ENCODE measurements around the gene MCM9. TPM values are rescaled to one million over a fixed set of nuclear protein-coding genes. Genes with fewer than 3 reads are reported as not detected.

The MCM9 gene
- total and polyA plus RNA-seq, 2 of the 13 experiments (the other 11 are each of a cell fraction or from before 2014, with no cell fraction given): 3.8 to 17.2 TPM

DNA sequence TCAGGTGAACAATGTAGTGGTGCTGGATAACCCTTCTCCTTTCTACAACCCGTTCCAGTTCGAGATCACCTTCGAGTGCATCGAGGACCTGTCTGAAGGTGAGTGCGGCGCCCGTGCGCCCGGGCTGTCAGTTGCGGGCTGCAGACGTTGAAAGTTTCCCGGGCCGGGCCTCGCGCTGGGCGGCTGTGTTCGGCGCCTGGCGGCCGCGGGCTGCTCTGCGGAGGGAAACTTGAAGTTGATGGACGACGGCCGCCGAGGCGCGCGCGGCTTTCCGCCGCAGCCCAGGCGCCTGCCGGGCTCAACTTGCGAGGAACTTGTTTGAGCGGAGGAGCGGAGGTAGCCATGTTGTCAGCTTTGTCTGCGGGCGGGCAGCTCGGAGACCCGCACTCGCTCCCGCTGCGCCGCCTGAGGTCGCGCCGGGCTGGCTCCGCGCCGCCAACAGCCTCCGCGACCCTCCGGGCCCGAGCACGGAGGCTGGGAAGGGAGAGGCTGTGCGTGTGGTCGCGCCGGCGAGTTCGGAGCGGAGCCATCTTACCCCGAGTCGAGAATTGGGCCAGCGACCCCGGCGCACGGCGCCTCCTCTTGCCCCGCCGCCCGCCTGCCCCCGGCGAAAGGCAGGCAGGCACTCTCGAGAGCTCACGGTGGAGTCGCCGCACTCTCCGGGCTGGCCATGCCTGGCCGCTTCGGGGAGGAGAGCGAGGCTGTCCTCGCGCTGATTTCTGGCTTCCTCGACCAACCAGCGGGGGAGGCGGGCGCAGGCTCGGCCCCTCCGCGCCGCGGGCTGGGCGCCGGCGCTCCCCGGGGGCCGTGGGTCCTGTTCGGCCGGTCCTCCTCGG lies 40.3 kb downstream of the MCM9 start (continued):
- TF ChIP-seq, protein P1, sequence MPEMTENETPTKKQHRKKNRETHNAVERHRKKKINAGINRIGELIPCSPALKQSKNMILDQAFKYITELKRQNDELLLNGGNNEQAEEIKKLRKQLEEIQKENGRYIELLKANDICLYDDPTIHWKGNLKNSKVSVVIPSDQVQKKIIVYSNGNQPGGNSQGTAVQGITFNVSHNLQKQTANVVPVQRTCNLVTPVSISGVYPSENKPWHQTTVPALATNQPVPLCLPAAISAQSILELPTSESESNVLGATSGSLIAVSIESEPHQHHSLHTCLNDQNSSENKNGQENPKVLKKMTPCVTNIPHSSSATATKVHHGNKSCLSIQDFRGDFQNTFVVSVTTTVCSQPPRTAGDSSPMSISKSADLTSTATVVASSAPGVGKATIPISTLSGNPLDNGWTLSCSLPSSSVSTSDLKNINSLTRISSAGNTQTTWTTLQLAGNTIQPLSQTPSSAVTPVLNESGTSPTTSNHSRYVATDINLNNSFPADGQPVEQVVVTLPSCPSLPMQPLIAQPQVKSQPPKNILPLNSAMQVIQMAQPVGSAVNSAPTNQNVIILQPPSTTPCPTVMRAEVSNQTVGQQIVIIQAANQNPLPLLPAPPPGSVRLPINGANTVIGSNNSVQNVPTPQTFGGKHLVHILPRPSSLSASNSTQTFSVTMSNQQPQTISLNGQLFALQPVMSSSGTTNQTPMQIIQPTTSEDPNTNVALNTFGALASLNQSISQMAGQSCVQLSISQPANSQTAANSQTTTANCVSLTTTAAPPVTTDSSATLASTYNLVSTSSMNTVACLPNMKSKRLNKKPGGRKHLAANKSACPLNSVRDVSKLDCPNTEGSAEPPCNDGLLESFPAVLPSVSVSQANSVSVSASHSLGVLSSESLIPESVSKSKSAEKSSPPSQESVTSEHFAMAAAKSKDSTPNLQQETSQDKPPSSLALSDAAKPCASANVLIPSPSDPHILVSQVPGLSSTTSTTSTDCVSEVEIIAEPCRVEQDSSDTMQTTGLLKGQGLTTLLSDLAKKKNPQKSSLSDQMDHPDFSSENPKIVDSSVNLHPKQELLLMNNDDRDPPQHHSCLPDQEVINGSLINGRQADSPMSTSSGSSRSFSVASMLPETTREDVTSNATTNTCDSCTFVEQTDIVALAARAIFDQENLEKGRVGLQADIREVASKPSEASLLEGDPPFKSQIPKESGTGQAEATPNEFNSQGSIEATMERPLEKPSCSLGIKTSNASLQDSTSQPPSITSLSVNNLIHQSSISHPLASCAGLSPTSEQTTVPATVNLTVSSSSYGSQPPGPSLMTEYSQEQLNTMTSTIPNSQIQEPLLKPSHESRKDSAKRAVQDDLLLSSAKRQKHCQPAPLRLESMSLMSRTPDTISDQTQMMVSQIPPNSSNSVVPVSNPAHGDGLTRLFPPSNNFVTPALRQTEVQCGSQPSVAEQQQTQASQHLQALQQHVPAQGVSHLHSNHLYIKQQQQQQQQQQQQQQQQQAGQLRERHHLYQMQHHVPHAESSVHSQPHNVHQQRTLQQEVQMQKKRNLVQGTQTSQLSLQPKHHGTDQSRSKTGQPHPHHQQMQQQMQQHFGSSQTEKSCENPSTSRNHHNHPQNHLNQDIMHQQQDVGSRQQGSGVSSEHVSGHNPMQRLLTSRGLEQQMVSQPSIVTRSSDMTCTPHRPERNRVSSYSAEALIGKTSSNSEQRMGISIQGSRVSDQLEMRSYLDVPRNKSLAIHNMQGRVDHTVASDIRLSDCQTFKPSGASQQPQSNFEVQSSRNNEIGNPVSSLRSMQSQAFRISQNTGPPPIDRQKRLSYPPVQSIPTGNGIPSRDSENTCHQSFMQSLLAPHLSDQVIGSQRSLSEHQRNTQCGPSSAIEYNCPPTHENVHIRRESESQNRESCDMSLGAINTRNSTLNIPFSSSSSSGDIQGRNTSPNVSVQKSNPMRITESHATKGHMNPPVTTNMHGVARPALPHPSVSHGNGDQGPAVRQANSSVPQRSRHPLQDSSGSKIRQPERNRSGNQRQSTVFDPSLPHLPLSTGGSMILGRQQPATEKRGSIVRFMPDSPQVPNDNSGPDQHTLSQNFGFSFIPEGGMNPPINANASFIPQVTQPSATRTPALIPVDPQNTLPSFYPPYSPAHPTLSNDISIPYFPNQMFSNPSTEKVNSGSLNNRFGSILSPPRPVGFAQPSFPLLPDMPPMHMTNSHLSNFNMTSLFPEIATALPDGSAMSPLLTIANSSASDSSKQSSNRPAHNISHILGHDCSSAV (CRISPR knock-in tag; IDR thresholded peaks at IDR 0.05; ENCODE audit: borderline replicate concordance): no peak
- TF ChIP-seq FOXK2 (IDR thresholded peaks at IDR 0.05) (no peak), MZF1 (CRISPR knock-in tag; IDR thresholded peaks at IDR 0.05; ENCODE audit: borderline replicate concordance) (no peak), MTF1 (CRISPR knock-in tag; IDR thresholded peaks at IDR 0.05) (no peak), KMT2A (CRISPR knock-in tag; IDR thresholded peaks at IDR 0.05) (peak; percentile 83), RBFOX2 (IDR thresholded peaks at IDR 0.05; ENCODE audit: low read depth, low read length) (peak; percentile 89), ZNF558 (CRISPR knock-in tag; IDR thresholded peaks at IDR 0.05; ENCODE audit: borderline replicate concordance) (no peak), NFE2L1 (CRISPR knock-in tag; IDR thresholded peaks at IDR 0.05; ENCODE audit: borderline replicate concordance) (no peak), PLRG1 (conservative IDR thresholded peaks at IDR 0.05) (no peak), SP4 (CRISPR knock-in tag; IDR thresholded peaks at IDR 0.05) (no peak), RFX5 (IDR thresholded peaks at IDR 0.05; ENCODE audit: low read depth, low read length) (peak; percentile 20; the same call in 1 of the 2 replicates), TARDBP (CRISPR knock-in tag; IDR thresholded peaks at IDR 0.05) (no peak), TAF15 (IDR thresholded peaks at IDR 0.05; ENCODE audit: low read depth, low read length, poor library complexity, severe bottlenecking) (no peak), ZSCAN29 (CRISPR knock-in tag; conservative IDR thresholded peaks at IDR 0.05) (peak; percentile 55; the same call in 1 of the 2 replicates), ONECUT2 (CRISPR knock-in tag; IDR thresholded peaks at IDR 0.05) (no peak), DPF2 (CRISPR knock-in tag; IDR thresholded peaks at IDR 0.05; ENCODE audit: borderline replicate concordance, low read depth) (no peak), HOXA5 (CRISPR knock-in tag; IDR thresholded peaks at IDR 0.05) (no peak), NCOA1 (CRISPR knock-in tag; IDR thresholded peaks at IDR 0.05) (peak; percentile 64; the same call in 1 of the 2 replicates)
- TF ChIP-seq, protein P2, sequence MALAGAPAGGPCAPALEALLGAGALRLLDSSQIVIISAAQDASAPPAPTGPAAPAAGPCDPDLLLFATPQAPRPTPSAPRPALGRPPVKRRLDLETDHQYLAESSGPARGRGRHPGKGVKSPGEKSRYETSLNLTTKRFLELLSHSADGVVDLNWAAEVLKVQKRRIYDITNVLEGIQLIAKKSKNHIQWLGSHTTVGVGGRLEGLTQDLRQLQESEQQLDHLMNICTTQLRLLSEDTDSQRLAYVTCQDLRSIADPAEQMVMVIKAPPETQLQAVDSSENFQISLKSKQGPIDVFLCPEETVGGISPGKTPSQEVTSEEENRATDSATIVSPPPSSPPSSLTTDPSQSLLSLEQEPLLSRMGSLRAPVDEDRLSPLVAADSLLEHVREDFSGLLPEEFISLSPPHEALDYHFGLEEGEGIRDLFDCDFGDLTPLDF (CRISPR knock-in tag; IDR thresholded peaks at IDR 0.05): no peak
